Testis (tissue), 2 donors: Measurements from ENCODE around the gene MAPK1IP1L.

ENCODE experiments used
- POLR2A ChIP-seq: fragments of 450-650 bp; IDR thresholded peaks from one replicate; pipeline ENCODE4 v1.6.1; 2017; ENCODE audit warnings: antibody characterized with exemption, mild to moderate bottlenecking, moderate library complexity
- TF ChIP-seq, protein P1 (sequence below), 3 experiments: fragments of 450-650 bp in 2 of 3; fragments of 200-600 bp in 1 of 3; sonication (generic) in 1 of 3; IDR thresholded peaks; one replicate each; pipeline ENCODE4 v1.5.1; 2016 to 2019; ENCODE audit warnings: antibody characterized with exemption in 3 of 3, mild to moderate bottlenecking in 2 of 3, moderate library complexity in 1 of 3

DNA sequence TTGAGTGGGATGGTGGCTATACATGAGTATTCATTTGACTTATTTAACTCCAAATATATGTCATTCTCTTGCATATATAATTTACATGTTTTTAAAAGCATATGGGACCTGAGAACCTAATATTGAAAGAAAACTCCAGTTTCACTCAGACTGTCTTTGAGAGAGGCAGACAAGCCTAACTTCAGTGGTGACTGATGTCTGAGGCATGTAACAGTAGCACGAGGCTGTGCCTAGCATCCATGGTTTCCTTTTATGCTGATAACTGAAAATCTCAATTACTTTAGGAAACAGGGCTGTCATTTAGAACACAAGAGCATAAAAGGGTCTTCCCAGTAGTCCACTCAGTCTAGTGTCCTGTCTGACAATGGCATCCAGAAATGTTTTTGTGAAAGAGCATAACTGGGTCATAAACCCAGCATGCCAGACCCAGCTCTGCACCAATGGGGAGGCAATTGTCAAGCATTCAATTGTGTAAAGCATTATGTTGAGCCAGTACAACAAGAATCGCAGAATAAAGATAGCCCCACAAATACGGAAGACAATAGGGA is 24.3 kb downstream of the MAPK1IP1L start:
- TF ChIP-seq, protein P1, sequence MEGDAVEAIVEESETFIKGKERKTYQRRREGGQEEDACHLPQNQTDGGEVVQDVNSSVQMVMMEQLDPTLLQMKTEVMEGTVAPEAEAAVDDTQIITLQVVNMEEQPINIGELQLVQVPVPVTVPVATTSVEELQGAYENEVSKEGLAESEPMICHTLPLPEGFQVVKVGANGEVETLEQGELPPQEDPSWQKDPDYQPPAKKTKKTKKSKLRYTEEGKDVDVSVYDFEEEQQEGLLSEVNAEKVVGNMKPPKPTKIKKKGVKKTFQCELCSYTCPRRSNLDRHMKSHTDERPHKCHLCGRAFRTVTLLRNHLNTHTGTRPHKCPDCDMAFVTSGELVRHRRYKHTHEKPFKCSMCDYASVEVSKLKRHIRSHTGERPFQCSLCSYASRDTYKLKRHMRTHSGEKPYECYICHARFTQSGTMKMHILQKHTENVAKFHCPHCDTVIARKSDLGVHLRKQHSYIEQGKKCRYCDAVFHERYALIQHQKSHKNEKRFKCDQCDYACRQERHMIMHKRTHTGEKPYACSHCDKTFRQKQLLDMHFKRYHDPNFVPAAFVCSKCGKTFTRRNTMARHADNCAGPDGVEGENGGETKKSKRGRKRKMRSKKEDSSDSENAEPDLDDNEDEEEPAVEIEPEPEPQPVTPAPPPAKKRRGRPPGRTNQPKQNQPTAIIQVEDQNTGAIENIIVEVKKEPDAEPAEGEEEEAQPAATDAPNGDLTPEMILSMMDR (IDR thresholded peaks at IDR 0.05) = no peak
- no peak for TF ChIP-seq POLR2A
